ENCODE results near the gene DDX50.
"Not testable (repeated sequence)": the region's sequence is repeated elsewhere in the genome, so short reads cannot be mapped to it uniquely, and the experiment has no call there.

DDX50 gene

DNA sequence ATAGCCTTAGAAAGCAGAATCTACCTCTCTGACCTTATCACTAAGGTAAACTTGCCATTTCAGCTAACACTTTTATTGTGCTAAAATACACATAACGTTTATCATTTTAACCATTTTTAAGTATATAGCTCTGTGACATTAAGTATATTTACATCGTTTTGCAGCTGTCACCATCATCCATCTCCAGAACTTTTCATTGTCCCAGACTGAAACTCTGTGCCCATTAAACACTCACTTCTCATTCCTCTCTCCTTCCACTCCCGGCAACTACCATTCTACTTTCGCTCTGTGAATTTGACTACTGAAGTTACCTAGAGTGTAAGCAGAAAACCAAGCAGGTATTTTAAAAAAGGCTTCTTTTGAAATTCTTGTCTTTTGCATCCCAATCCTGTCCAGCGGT is 1.3 kb downstream of the DDX50 start:
- Histone ChIP-seq H3K9ac (ENCODE audit: low read length) (no peak overlapping the region), H3K27me3 (ENCODE audit: control insufficient read depth, insufficient read depth, low read length) (no peaks in the 10 kb centered on the region), H3K4me3 (ENCODE audit: low read depth, low read length) (peak overlapping the region; percentile 94), H3K4me1 (ENCODE audit: control insufficient read depth, insufficient read depth, low read length) (peaks cover 13% of the 10 kb centered on the region; the same call in 1 of the 2 replicates), H3K27ac (ENCODE audit: low read depth, low read length) (no peak overlapping the region), H3K36me3 (ENCODE audit: control insufficient read depth, insufficient read depth, low read length) (peaks cover 20% of the 10 kb centered on the region), H3K9me3 (ENCODE audit: control insufficient read depth, insufficient read depth, low read depth, low read length) (no peaks in the 10 kb centered on the region)

DNA sequence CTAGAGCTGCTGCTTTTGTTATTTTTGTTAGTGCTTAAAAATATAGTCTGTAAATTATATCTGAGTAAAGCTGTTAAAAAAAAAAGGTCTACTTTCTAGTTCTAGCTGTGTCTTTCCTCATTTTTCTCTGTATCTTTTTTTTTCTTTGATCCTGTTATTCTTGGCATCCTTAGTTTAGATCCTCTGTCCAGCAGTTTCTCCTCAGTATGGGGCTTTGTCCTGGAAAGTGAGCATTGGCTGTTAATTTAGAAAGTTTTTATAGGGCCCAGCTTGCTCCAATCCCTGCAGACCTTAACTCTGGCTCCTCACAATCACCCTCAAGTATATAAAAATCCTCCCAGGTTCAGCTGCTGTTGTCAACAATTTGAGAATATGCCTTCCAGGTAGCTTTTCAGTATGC is 23.5 kb downstream of the DDX50 start:
- Histone ChIP-seq H3K9ac (ENCODE audit: low read length) (no peak overlapping the region), H3K27me3 (ENCODE audit: control insufficient read depth, insufficient read depth, low read length) (no peaks in the 10 kb centered on the region), H3K36me3 (ENCODE audit: control insufficient read depth, insufficient read depth, low read length) (peaks cover 27% of the 10 kb centered on the region), H3K4me1 (ENCODE audit: control insufficient read depth, insufficient read depth, low read length) (no peaks in the 10 kb centered on the region), H3K27ac (ENCODE audit: low read depth, low read length) (no peak overlapping the region), H3K9me3 (ENCODE audit: control insufficient read depth, insufficient read depth, low read depth, low read length) (no peaks in the 10 kb centered on the region), H3K4me3 (ENCODE audit: low read depth, low read length) (no peak overlapping the region)

DNA sequence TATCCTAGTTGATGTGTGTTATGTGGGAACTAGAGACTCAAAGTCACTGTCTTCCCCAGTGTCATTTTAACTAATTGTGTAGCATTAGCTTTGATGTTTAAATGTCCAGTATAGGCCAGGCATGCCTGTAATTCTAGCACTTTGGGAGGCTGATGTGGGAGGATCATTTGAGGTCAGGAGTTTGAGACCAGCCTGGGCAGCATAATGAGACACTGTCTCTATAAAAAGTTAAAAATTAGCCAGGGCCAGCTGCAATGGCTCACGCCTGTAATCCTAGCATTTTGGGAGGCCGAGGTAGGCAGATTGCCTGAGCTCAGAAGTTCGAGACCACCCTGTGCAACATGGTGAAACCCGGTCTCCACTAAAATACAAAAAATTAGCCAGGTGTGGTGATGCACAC is 24.4 kb downstream of the DDX50 start:
- no peaks in the 10 kb centered on the region for H3K4me1 ChIP-seq (ENCODE audit: control insufficient read depth, insufficient read depth, low read length)
- peaks cover 28% of the 10 kb centered on the region for H3K36me3 ChIP-seq (ENCODE audit: control insufficient read depth, insufficient read depth, low read length)
- no peak overlapping the region for H3K4me3 ChIP-seq (ENCODE audit: low read depth, low read length)
- no peak overlapping the region for H3K27ac ChIP-seq (ENCODE audit: low read depth, low read length)
- no peak overlapping the region for H3K9ac ChIP-seq (ENCODE audit: low read length)
- no peaks in the 10 kb centered on the region for H3K27me3 ChIP-seq (ENCODE audit: control insufficient read depth, insufficient read depth, low read length)
- no peaks in the 10 kb centered on the region for H3K9me3 ChIP-seq (ENCODE audit: control insufficient read depth, insufficient read depth, low read depth, low read length)

DNA sequence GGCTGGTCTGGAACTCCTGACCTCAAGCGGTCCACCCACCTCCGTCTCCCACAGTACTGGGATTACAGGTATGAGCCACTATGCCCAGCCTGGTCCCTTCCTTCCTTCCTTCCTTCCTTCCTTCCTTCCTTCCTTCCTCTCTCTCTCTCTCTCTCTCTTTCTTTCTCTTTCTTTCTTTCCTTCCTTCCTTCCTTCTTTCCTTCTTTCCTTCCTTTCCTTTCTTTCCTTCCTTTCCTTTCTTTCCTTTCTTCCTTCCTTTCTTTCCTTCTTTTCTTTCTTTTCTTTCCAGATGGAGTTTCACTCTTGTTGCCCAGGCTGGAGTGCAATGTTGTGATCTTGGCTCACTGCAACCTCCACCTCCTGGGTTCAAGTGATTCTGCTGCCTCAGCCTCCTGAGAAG is 28.0 kb downstream of the DDX50 start:
- H3K36me3 ChIP-seq (ENCODE audit: control insufficient read depth, insufficient read depth, low read length): peaks cover 41% of the 10 kb centered on the region
- not testable (repeated sequence) for H3K27me3 ChIP-seq (ENCODE audit: control insufficient read depth, insufficient read depth, low read length); H3K9me3 ChIP-seq (ENCODE audit: control insufficient read depth, insufficient read depth, low read depth, low read length); H3K27ac ChIP-seq (ENCODE audit: low read depth, low read length); H3K9ac ChIP-seq (ENCODE audit: low read length); H3K4me3 ChIP-seq (ENCODE audit: low read depth, low read length); H3K4me1 ChIP-seq (ENCODE audit: control insufficient read depth, insufficient read depth, low read length)

DNA sequence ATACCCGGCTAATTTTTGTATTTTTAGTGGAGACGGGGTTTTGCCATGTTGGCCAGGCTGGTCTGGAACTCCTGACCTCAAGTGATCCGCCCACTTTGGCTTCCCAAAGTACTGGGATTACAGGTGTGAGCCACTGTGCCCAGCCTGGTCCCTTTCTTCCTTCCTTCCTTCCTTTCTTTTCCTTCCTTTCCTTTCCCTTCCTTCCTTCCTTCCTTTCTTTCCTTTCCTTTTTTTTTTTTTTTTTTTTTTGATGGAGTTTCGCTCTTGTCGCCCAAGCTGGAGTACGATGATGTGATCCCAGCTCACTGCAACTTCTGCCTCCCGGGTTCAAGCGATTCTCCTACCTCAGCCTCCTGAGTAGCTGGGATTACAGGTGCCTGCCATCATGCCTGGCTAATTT is 28.8 kb downstream of the DDX50 start:
- not testable (repeated sequence) for H3K4me1 ChIP-seq (ENCODE audit: control insufficient read depth, insufficient read depth, low read length); H3K4me3 ChIP-seq (ENCODE audit: low read depth, low read length); H3K9me3 ChIP-seq (ENCODE audit: control insufficient read depth, insufficient read depth, low read depth, low read length); H3K27ac ChIP-seq (ENCODE audit: low read depth, low read length); H3K9ac ChIP-seq (ENCODE audit: low read length); H3K27me3 ChIP-seq (ENCODE audit: control insufficient read depth, insufficient read depth, low read length)
- peaks cover 43% of the 10 kb centered on the region for H3K36me3 ChIP-seq (ENCODE audit: control insufficient read depth, insufficient read depth, low read length)

DNA sequence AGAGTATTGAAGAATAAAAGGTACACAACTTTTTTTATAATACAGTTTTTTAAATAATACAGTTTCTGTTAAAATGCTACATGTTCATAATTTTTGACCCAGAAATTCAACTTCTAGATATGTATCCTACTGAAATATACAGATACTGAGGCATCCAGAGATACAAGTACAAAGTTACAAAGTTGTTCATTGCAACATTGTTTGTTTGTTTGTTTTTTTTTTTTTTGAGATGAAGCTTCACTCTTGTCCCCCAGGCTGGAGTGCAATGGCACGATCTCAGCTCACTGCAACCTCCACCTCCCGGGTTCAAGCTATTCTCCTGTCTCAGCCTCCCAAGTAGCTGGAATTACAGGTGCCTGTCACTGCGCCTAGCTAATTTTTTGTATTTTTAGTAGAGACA is 31.7 kb downstream of the DDX50 start:
- H3K4me1 ChIP-seq (ENCODE audit: control insufficient read depth, insufficient read depth, low read length); H3K27ac ChIP-seq (ENCODE audit: low read depth, low read length); H3K9ac ChIP-seq (ENCODE audit: low read length); H3K27me3 ChIP-seq (ENCODE audit: control insufficient read depth, insufficient read depth, low read length); H3K9me3 ChIP-seq (ENCODE audit: control insufficient read depth, insufficient read depth, low read depth, low read length); H3K4me3 ChIP-seq (ENCODE audit: low read depth, low read length): not testable (repeated sequence)
- peaks cover 57% of the 10 kb centered on the region for H3K36me3 ChIP-seq (ENCODE audit: control insufficient read depth, insufficient read depth, low read length)

DNA sequence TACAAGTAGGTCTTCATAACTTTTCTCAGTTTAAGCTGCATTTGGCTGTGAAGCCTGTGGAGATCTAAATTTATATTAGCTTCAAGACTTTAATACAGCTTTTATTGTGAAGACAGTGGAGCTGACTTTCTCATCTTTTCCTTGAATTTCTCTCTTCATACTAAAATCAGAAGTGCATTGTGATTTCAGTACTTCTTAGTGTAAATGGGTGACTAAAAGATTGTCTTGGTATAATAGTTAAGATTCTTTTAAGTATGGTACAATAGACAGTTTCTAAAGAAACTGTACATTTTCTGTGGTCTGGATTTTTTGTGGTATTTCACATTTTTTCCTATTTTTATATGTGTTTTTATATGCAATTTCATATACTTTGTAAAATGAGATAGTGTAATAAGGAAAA is 33.9 kb downstream of the DDX50 start:
- Histone ChIP-seq H3K27me3 (ENCODE audit: control insufficient read depth, insufficient read depth, low read length) (no peaks in the 10 kb centered on the region), H3K9ac (ENCODE audit: low read length) (no peak overlapping the region), H3K36me3 (ENCODE audit: control insufficient read depth, insufficient read depth, low read length) (peaks cover 73% of the 10 kb centered on the region), H3K4me3 (ENCODE audit: low read depth, low read length) (no peak overlapping the region), H3K9me3 (ENCODE audit: control insufficient read depth, insufficient read depth, low read depth, low read length) (no peaks in the 10 kb centered on the region), H3K27ac (ENCODE audit: low read depth, low read length) (no peak overlapping the region), H3K4me1 (ENCODE audit: control insufficient read depth, insufficient read depth, low read length) (no peaks in the 10 kb centered on the region)

DNA sequence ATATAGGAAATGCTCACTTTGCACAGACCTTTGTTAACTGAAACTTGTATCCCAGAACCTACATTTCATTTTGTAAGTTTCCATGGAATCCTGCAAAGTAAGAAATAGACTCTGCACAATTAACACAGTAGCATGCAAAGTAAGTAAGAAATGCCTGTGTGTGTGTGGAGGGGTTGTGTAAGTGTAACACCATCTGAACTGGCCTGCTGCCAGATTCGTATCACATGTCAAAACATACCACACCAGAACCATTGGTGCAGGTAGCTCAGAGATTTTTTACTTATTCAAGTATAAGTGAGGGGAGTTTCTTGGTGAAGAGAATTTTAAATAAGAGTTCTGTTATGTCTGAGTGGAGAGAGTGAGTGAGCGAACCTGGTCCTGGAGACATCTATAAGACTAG is 37.0 kb downstream of the DDX50 start:
- no peaks in the 10 kb centered on the region for H3K9me3 ChIP-seq (ENCODE audit: control insufficient read depth, insufficient read depth, low read depth, low read length)
- H3K36me3 ChIP-seq (ENCODE audit: control insufficient read depth, insufficient read depth, low read length): peaks cover 71% of the 10 kb centered on the region
- no peak overlapping the region for H3K9ac ChIP-seq (ENCODE audit: low read length)
- no peaks in the 10 kb centered on the region for H3K27me3 ChIP-seq (ENCODE audit: control insufficient read depth, insufficient read depth, low read length)
- no peak overlapping the region for H3K4me3 ChIP-seq (ENCODE audit: low read depth, low read length)
- H3K27ac ChIP-seq (ENCODE audit: low read depth, low read length): no peak overlapping the region
- H3K4me1 ChIP-seq (ENCODE audit: control insufficient read depth, insufficient read depth, low read length): no peaks in the 10 kb centered on the region

DNA sequence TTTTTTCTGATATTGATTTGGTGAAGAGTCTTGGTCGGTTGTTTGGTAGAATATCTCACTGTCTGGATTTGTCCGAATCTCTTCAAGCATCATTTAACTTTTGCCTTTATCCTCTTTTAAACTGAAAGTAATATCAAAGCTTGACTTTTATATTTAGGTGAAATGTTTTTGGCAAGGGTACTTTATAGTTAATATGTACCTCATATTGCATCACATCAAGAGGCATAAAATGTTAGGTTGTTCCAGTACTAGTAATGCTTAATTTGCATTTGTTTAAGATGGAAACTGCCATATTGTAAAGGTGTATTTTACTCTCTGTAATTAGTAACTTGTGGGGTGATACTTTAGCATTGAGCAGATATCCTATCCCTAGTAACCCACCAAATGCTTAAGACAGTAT is 37.8 kb downstream of the DDX50 start:
- H3K9me3 ChIP-seq (ENCODE audit: control insufficient read depth, insufficient read depth, low read depth, low read length): no peaks in the 10 kb centered on the region
- H3K36me3 ChIP-seq (ENCODE audit: control insufficient read depth, insufficient read depth, low read length): peaks cover 74% of the 10 kb centered on the region
- no peak overlapping the region for H3K4me3 ChIP-seq (ENCODE audit: low read depth, low read length)
- no peaks in the 10 kb centered on the region for H3K4me1 ChIP-seq (ENCODE audit: control insufficient read depth, insufficient read depth, low read length)
- no peaks in the 10 kb centered on the region for H3K27me3 ChIP-seq (ENCODE audit: control insufficient read depth, insufficient read depth, low read length)
- no peak overlapping the region for H3K27ac ChIP-seq (ENCODE audit: low read depth, low read length)
- H3K9ac ChIP-seq (ENCODE audit: low read length): no peak overlapping the region

DNA sequence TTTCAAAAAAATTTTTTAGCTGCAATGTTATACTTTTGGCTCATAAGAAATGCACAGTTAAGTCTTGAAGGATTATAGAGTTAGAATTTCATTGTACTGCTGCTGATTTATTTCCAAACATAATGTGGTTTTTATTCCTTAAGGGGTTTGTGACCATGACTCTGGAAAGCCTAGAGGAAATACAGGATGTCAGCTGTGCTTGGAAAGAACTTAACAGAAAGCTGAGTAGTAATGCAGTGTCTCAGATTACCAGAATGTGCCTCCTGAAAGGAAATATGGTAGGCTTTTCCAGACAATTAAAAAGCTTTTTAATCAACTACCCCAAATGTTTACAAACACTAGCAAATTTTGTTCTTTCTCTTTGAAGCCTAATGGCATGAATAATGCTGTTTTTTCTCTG is 39.8 kb downstream of the DDX50 start:
- H3K4me3 ChIP-seq (ENCODE audit: low read depth, low read length); H3K27me3 ChIP-seq (ENCODE audit: control insufficient read depth, insufficient read depth, low read length); H3K27ac ChIP-seq (ENCODE audit: low read depth, low read length); H3K4me1 ChIP-seq (ENCODE audit: control insufficient read depth, insufficient read depth, low read length); H3K9me3 ChIP-seq (ENCODE audit: control insufficient read depth, insufficient read depth, low read depth, low read length); H3K9ac ChIP-seq (ENCODE audit: low read length): not testable (repeated sequence)
- peaks cover 72% of the 10 kb centered on the region for H3K36me3 ChIP-seq (ENCODE audit: control insufficient read depth, insufficient read depth, low read length)

DNA sequence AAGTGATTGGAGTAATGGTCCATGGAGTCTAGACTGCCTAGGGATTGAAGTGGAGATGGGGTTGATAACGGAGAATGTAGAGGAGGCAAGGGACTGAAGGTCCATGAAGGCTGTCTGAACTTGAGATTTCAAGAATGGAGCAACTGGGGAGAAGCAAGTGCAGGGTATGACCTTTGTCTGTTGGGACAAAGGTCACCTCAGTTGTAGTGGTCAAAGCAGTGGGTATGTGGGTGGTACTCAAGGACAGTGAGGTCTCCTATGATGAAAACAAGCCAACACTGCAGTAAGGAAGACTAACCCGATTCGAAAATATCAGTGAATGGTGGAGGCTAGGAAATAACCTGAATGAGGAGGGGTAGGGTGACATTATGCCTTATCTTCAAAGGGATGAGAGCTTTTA is 49.5 kb downstream of the DDX50 start:
- Histone ChIP-seq H3K9ac (ENCODE audit: low read length) (no peak overlapping the region), H3K4me1 (ENCODE audit: control insufficient read depth, insufficient read depth, low read length) (no peaks in the 10 kb centered on the region), H3K9me3 (ENCODE audit: control insufficient read depth, insufficient read depth, low read depth, low read length) (no peaks in the 10 kb centered on the region), H3K36me3 (ENCODE audit: control insufficient read depth, insufficient read depth, low read length) (peaks cover 25% of the 10 kb centered on the region), H3K4me3 (ENCODE audit: low read depth, low read length) (no peak overlapping the region), H3K27ac (ENCODE audit: low read depth, low read length) (no peak overlapping the region), H3K27me3 (ENCODE audit: control insufficient read depth, insufficient read depth, low read length) (no peaks in the 10 kb centered on the region)

DNA sequence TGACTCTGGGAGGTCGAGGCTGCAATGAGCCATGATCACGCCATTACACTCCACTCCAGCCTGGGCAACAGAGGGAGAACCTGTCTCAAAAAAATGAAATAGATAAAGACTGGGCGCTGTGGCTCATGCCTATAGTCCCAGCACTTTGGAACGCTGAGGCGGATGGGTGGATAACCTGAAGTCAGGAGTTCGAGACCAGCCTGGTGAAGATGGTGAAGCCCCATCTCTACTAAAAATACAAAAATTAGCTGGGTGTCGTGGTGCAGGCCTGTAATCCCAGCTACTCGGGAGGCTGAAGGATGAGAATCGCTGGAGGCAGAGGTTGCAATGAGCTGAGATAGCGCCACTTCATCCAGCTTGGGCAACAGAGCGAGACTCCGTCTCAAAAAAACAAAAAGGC is 53.8 kb downstream of the DDX50 start:
- no peaks in the 10 kb centered on the region for H3K4me1 ChIP-seq (ENCODE audit: control insufficient read depth, insufficient read depth, low read length)
- H3K4me3 ChIP-seq (ENCODE audit: low read depth, low read length): peak overlapping the region; percentile 79; the same call in 1 of the 2 replicates
- no peak overlapping the region for H3K9ac ChIP-seq (ENCODE audit: low read length)
- H3K27me3 ChIP-seq (ENCODE audit: control insufficient read depth, insufficient read depth, low read length): no peaks in the 10 kb centered on the region
- no peak overlapping the region for H3K27ac ChIP-seq (ENCODE audit: low read depth, low read length)
- peaks cover 16% of the 10 kb centered on the region for H3K36me3 ChIP-seq (ENCODE audit: control insufficient read depth, insufficient read depth, low read length)
- H3K9me3 ChIP-seq (ENCODE audit: control insufficient read depth, insufficient read depth, low read depth, low read length): no peaks in the 10 kb centered on the region
